HepG2 (cell line): ENCODE measurements around the gene CCM2L. TPM values are rescaled to one million over a fixed set of nuclear protein-coding genes. Genes with fewer than 3 reads are reported as not detected.

Source experiments
- CENPT ChIP-seq: sonication (generic); formaldehyde crosslinking; IDR thresholded peaks from 2 replicates; pipeline ENCODE4 v1.8.0; 2022; ENCODE audit warnings: low read depth, mild to moderate bottlenecking, moderate library complexity, missing genetic modification reagents
- FOXA1 ChIP-seq, 2 experiments: fragments of 450-650 bp in 1 of 2; sonication (generic) in 1 of 2; formaldehyde crosslinking in 1 of 2; IDR thresholded peaks; 2 replicates each; pipeline versions ENCODE4 v1.4.0 to v1.6.1; 2016 to 2020; ENCODE audit warnings: missing genetic modification reagents in 1 of 2
- GZF1 ChIP-seq: sonication (generic); formaldehyde crosslinking; IDR thresholded peaks from 2 replicates; pipeline ENCODE4 v1.5.1; 2020; ENCODE audit warnings: mild to moderate bottlenecking, missing genetic modification reagents
- HIVEP1 ChIP-seq: sonication (generic); formaldehyde crosslinking; IDR thresholded peaks from 2 replicates; pipeline ENCODE4 v1.4.0; 2020; ENCODE audit warnings: mild to moderate bottlenecking, missing genetic modification reagents
- ISL2 ChIP-seq: sonication (generic); formaldehyde crosslinking; IDR thresholded peaks from 2 replicates; pipeline ENCODE4 v1.5.0; 2020; ENCODE audit warnings: missing genetic modification reagents
- MAZ ChIP-seq, 2 experiments: sonication (generic) in 1 of 2; formaldehyde crosslinking in 1 of 2; IDR thresholded peaks; 2 replicates each; pipeline versions ENCODE4 v1.5.0 to v1.6.1; 2012 to 2020; ENCODE audit warnings: low read depth in 2 of 2, mild to moderate bottlenecking in 2 of 2, borderline replicate concordance in 1 of 2, improper control_type of control experiment in 1 of 2, low read length in 1 of 2, missing genetic modification reagents in 1 of 2, moderate library complexity in 1 of 2
- NR2F1 ChIP-seq, 2 experiments: fragments of 450-650 bp in 1 of 2; formaldehyde crosslinking in 1 of 2; IDR thresholded peaks; 2 replicates each; pipeline versions ENCODE4 v1.5.0 to v1.6.1; 2016 to 2020; ENCODE audit warnings: mild to moderate bottlenecking in 1 of 2, missing compliant biosample characterization in 1 of 2, missing genetic modification reagents in 1 of 2, moderate library complexity in 1 of 2
- RBM22 ChIP-seq: fragments of 200-400 bp; formaldehyde crosslinking; optimal IDR thresholded peaks from 2 replicates; pipeline ENCODE3; 2017; ENCODE audit warnings: mild to moderate bottlenecking, low read length, moderate library complexity
- TBP ChIP-seq: sonication (generic); formaldehyde crosslinking; IDR thresholded peaks from 2 replicates; pipeline ENCODE4 v1.5.0; 2020; ENCODE audit warnings: missing genetic modification reagents
- ZNF224 ChIP-seq: sonication (generic); formaldehyde crosslinking; IDR thresholded peaks from 2 replicates; pipeline ENCODE4 v1.5.0; 2020; ENCODE audit warnings: mild to moderate bottlenecking, missing genetic modification reagents
- ZNF232 ChIP-seq: sonication (generic); formaldehyde crosslinking; IDR thresholded peaks from 2 replicates; pipeline ENCODE4 v1.4.0; 2020; ENCODE audit warnings: missing genetic modification reagents, borderline replicate concordance
- ZNF354B ChIP-seq: sonication (generic); formaldehyde crosslinking; IDR thresholded peaks from 2 replicates; pipeline ENCODE4 v1.8.0; 2022; ENCODE audit warnings: mild to moderate bottlenecking, missing genetic modification reagents
- ZNF572 ChIP-seq: sonication (generic); formaldehyde crosslinking; IDR thresholded peaks from 2 replicates; pipeline ENCODE4 v1.5.1; 2020; ENCODE audit warnings: mild to moderate bottlenecking, missing genetic modification reagents
- ZNF607 ChIP-seq: sonication (generic); formaldehyde crosslinking; IDR thresholded peaks from 2 replicates; pipeline ENCODE4 v1.5.1; 2020; ENCODE audit warnings: missing genetic modification reagents, mild to moderate bottlenecking, borderline replicate concordance
- polyA plus RNA-seq, 8 experiments: library from polyadenylated mRNA; depleted of rRNA in 3 of 8; stranded (reverse) in 7 of 8; unstranded in 1 of 8; fragments of >200 nt; fragmentation: Illumina TruSeq in 4 of 8; extraction: Trizol in 4 of 8; gene quantifications; 2 replicates each; pipeline versions ENCODE4 v1.2.1 to v1.2.3, GENCODE V29; 2011 to 2016; ENCODE audit warnings: low read depth in 4 of 8, missing spikeins in 1 of 8, mixed read lengths in 1 of 8; ENCODE audit not compliant: insufficient read depth in 1 of 8
- total RNA-seq, 5 experiments: library from RNA; depleted of rRNA; stranded (reverse); fragments of >200 nt; fragmentation: Illumina TruSeq; extraction: Trizol; gene quantifications; 2 replicates each; pipeline ENCODE4 v1.2.3, GENCODE V29; 2016; ENCODE audit warnings: low read depth in 1 of 5
- TF ChIP-seq, protein P1 (sequence below): IDR thresholded peaks from 2 replicates; pipeline ENCODE4 v1.6.1; 2012; ENCODE audit warnings: low read depth, low read length, improper control_type of control experiment
- TF ChIP-seq, protein P2 (sequence below): sonication (generic); formaldehyde crosslinking; IDR thresholded peaks from 2 replicates; pipeline ENCODE4 v1.5.1; 2020; ENCODE audit warnings: missing genetic modification reagents, mild to moderate bottlenecking, borderline replicate concordance
- TF ChIP-seq, protein P3 (sequence below): sonication (generic); formaldehyde crosslinking; IDR thresholded peaks from 2 replicates; pipeline ENCODE4 v1.5.1; 2020; ENCODE audit warnings: missing genetic modification reagents, mild to moderate bottlenecking, borderline replicate concordance
- TF ChIP-seq, protein P4 (sequence below): sonication (generic); formaldehyde crosslinking; IDR thresholded peaks from 2 replicates; pipeline ENCODE4 v1.4.0; 2020; ENCODE audit warnings: missing genetic modification reagents
- TF ChIP-seq, protein P5 (sequence below): sonication (generic); formaldehyde crosslinking; IDR thresholded peaks from 2 replicates; pipeline ENCODE4 v1.8.0; 2022; ENCODE audit warnings: mild to moderate bottlenecking, missing genetic modification reagents; ENCODE audit not compliant: insufficient replicate concordance
- TF ChIP-seq, protein P6 (sequence below): sonication (generic); formaldehyde crosslinking; IDR thresholded peaks from 2 replicates; pipeline ENCODE4 v1.5.1; 2020; ENCODE audit warnings: missing genetic modification reagents, mild to moderate bottlenecking, borderline replicate concordance

Gene CCM2L
- total and polyA plus RNA-seq, 2 of the 13 experiments (the other 11 are each of a cell fraction or from before 2014, with no cell fraction given), result 0.15 TPM; not detected in 1

DNA sequence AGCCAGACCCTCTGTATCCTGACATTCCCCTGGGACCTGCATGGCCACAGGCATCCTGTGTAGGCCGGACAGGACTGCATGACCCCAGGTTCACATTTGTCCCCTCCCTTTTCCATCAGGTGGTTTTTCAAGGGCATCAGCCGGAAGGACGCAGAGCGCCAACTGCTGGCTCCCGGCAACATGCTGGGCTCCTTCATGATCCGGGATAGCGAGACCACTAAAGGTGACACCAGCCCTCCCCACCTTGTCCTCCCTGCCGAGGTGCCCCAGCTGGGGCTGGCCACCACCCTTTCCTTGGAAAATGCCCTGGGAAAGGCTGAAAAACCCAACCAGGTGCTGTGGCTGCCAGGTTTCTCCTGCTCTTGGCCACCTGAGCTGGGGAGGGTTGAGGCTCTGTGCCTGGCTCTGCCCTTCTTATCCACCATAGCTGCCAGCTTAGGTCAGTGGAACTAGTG, 69.4 kb downstream of the CCM2L start (continued):
- TF ChIP-seq, protein P1, sequence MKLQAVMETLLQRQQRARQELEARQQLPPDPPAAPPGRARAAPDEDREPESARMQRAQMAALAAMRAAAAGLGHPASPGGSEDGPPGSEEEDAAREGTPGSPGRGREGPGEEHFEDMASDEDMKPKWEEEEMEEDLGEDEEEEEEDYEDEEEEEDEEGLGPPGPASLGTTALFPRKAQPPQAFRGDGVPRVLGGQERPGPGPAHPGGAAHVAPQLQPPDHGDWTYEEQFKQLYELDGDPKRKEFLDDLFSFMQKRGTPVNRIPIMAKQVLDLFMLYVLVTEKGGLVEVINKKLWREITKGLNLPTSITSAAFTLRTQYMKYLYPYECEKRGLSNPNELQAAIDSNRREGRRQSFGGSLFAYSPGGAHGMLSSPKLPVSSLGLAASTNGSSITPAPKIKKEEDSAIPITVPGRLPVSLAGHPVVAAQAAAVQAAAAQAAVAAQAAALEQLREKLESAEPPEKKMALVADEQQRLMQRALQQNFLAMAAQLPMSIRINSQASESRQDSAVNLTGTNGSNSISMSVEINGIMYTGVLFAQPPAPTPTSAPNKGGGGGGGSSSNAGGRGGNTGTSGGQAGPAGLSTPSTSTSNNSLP, result no peak
- TF ChIP-seq ZNF354B (no peak), ZNF572 (CRISPR knock-in tag) (no peak), FOXA1 (IDR thresholded peaks at IDR 0.05) (no peak), FOXA1 (CRISPR knock-in tag; IDR thresholded peaks at IDR 0.05) (peak; percentile 29; the same call in 1 of the 2 replicates), GZF1 (CRISPR knock-in tag) (no peak), MAZ (IDR thresholded peaks at IDR 0.05; ENCODE audit: borderline replicate concordance, low read depth, low read length) (no peak), MAZ (CRISPR knock-in tag; IDR thresholded peaks at IDR 0.05; ENCODE audit: low read depth) (0 out of 2 replicates have a peak, but pooled peaks have one; percentile 47), HIVEP1 (CRISPR knock-in tag) (no peak), ZNF607 (CRISPR knock-in tag) (no peak), ZNF232 (CRISPR knock-in tag) (peak; percentile 41; the same call in 1 of the 2 replicates), ZNF224 (CRISPR knock-in tag) (no peak), ISL2 (CRISPR knock-in tag) (no peak; the same call in 1 of the 2 replicates), TBP (CRISPR knock-in tag) (no peak), RBM22 (no peak), NR2F1 (CRISPR knock-in tag; IDR thresholded peaks at IDR 0.05) (peak; percentile 21 to 66; a peak in 3 of 4 replicates), CENPT (CRISPR knock-in tag) (no peak)
- TF ChIP-seq, protein P2, sequence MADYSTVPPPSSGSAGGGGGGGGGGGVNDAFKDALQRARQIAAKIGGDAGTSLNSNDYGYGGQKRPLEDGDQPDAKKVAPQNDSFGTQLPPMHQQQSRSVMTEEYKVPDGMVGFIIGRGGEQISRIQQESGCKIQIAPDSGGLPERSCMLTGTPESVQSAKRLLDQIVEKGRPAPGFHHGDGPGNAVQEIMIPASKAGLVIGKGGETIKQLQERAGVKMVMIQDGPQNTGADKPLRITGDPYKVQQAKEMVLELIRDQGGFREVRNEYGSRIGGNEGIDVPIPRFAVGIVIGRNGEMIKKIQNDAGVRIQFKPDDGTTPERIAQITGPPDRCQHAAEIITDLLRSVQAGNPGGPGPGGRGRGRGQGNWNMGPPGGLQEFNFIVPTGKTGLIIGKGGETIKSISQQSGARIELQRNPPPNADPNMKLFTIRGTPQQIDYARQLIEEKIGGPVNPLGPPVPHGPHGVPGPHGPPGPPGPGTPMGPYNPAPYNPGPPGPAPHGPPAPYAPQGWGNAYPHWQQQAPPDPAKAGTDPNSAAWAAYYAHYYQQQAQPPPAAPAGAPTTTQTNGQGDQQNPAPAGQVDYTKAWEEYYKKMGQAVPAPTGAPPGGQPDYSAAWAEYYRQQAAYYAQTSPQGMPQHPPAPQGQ, result no peak
- TF ChIP-seq, protein P3, sequence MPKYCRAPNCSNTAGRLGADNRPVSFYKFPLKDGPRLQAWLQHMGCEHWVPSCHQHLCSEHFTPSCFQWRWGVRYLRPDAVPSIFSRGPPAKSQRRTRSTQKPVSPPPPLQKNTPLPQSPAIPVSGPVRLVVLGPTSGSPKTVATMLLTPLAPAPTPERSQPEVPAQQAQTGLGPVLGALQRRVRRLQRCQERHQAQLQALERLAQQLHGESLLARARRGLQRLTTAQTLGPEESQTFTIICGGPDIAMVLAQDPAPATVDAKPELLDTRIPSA (CRISPR knock-in tag), result no peak
- TF ChIP-seq, protein P4, sequence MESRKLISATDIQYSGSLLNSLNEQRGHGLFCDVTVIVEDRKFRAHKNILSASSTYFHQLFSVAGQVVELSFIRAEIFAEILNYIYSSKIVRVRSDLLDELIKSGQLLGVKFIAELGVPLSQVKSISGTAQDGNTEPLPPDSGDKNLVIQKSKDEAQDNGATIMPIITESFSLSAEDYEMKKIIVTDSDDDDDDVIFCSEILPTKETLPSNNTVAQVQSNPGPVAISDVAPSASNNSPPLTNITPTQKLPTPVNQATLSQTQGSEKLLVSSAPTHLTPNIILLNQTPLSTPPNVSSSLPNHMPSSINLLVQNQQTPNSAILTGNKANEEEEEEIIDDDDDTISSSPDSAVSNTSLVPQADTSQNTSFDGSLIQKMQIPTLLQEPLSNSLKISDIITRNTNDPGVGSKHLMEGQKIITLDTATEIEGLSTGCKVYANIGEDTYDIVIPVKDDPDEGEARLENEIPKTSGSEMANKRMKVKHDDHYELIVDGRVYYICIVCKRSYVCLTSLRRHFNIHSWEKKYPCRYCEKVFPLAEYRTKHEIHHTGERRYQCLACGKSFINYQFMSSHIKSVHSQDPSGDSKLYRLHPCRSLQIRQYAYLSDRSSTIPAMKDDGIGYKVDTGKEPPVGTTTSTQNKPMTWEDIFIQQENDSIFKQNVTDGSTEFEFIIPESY, result no peak
- TF ChIP-seq, protein P5, sequence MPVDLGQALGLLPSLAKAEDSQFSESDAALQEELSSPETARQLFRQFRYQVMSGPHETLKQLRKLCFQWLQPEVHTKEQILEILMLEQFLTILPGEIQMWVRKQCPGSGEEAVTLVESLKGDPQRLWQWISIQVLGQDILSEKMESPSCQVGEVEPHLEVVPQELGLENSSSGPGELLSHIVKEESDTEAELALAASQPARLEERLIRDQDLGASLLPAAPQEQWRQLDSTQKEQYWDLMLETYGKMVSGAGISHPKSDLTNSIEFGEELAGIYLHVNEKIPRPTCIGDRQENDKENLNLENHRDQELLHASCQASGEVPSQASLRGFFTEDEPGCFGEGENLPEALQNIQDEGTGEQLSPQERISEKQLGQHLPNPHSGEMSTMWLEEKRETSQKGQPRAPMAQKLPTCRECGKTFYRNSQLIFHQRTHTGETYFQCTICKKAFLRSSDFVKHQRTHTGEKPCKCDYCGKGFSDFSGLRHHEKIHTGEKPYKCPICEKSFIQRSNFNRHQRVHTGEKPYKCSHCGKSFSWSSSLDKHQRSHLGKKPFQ (CRISPR knock-in tag), result no peak
- TF ChIP-seq, protein P6, sequence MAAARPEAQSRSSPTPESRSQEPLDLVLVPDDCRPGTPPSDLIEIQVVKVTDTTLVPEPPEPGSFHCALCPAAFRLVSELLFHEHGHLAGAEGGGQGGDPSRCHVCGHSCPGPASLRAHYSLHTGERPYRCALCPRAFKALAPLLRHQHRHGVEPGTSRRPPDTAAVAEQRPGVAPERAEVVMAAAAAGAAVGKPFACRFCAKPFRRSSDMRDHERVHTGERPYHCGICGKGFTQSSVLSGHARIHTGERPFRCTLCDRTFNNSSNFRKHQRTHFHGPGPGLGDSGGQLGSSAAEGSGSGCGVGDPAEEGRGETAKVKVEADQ (CRISPR knock-in tag), result no peak
